GM18907 (cell line): Measurements from ENCODE around the gene ZNF407.

Experiments used
- ATAC-seq: cut with Tn5 transposase; IDR thresholded peaks from one replicate; pipeline ENCODE4 v1.9.1; 2021; ENCODE audit warnings: mild to moderate bottlenecking, moderate library complexity; ENCODE audit not compliant: unreplicated experiment

The ZNF407 gene

GRCh38 chr18:74665346-74665745, 67.7 kb downstream of the ZNF407 start:
- ATAC-seq, result no peak

DNA sequence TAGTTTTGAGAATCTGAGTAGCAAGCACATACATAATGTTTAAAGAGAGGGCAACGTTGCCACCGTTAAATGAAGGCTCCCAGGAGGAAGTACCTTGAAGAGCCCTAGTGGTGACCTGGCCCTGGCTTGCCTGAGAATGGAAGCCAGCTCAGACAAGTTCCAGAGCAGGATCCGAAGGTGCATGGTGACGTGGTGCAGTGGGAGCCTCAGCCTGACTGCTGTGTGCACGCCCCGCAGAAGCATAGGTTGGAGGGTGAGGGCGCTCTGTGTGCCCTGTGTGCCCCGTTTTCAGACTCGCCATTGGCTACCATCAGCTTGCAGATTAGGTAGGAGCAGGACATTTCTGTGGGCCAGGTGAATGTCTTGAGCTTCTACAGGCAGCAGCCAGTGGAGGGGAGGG, 68.2 kb downstream of the ZNF407 start:
- ATAC-seq, result no peak

GRCh38 chr18:74669136-74669798, 71.6 kb downstream of the ZNF407 start:
- no peak for ATAC-seq

GRCh38 chr18:74672371-74672770, 74.7 kb downstream of the ZNF407 start:
- ATAC-seq, result no peak

DNA sequence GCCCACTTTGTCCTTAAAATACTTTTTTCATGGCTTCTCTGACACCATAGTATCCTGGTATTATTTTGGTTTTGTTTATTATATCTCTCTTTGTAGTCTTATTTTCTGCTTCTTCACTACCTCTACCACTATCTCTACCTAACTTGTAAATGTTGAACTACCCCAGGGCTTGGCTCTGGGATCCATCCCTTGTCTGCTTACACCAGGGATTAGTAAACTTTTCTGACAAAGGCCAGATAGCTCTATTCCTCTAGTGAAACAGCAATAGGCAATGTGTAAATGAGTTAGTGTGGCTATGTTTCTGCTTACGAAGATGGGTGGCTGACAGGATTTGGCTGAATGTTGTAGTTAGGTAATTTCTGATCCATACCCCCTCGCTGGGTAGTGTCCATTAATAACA, 76.8 kb downstream of the ZNF407 start:
- ATAC-seq, result no peak

DNA sequence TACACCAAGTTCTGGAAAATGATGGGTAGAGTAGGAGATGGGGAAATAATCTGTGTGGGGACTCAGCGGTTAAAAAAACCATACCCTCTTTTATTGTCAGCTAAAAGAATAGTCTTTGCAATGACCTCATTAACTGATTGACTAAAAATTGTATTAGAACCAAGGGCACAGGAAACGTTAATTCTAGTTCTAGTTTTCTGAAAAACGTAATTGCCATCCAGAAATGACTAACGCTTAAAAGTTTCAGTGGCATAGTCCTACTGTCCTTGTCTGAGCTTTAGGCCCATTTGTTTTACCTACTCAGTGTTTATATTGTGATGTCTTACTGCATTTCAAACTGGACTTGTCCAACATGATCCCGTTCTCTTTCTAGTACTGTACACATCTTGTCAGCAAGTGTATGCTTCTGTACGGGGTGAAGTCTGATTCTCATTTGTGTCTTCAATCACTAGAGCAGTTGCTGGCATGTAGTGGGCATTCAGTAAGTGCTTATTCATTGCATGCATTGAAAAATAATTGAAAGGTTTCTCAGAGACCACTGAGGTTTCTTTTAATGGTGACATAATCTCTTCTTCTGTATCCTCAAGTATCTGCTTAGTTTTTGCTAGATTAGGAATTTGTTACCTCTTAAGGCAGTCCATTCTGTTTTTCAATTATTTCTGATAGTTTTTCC, 81.5 kb downstream of the ZNF407 start:
- peak; percentile 61 for ATAC-seq

- no peak for ATAC-seq
Measured at GRCh38 chr18:74679679-74680076, 82.0 kb downstream of the ZNF407 start.

- ATAC-seq, result no peak
Measured at GRCh38 chr18:74682141-74682990, 84.7 kb downstream of the ZNF407 start.

GRCh38 chr18:74682991-74683297, 85.3 kb downstream of the ZNF407 start:
- ATAC-seq, result no peak

DNA sequence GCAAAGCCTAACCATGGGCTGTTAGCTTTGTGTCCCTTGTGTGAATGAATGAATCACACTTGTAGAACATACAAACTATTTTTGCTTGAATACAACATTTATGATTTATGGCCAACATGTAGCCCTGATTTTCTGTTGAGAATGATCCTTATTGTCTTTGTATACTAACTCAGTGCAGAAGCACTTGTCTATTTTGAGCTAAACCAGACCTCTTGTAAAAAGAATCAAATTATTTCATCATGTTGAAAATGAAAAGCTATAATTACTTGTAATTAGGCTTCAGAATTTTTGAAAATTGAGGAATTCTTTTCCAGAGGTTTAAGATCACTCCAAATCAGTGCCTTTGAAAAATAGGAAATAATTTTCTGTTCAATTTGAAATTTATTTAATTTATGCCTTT, 85.9 kb downstream of the ZNF407 start:
- ATAC-seq, result no peak

DNA sequence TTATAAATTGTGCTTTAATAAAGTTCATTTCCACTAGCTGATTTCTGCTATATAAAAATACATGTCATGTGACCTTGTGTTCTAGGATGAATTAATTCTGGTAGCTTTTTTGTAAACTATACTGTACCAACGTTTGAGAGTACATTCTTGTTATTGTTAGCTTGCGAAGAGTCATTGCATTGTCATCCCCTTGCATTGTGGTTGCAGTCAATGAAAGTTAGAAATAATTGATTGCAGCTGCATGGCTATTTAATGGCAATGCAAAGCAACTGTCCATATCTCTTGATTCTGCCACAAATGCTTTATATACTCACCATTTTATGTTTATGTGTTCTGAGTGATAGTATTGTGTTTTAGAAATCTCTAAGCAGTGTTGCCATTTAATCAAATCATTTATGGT, 91.6 kb downstream of the ZNF407 start:
- no peak for ATAC-seq

GRCh38 chr18:74692367-74693013, 94.8 kb downstream of the ZNF407 start:
- ATAC-seq, result no peak

- no peak for ATAC-seq
Measured at GRCh38 chr18:74694436-74694835, 96.8 kb downstream of the ZNF407 start.

DNA sequence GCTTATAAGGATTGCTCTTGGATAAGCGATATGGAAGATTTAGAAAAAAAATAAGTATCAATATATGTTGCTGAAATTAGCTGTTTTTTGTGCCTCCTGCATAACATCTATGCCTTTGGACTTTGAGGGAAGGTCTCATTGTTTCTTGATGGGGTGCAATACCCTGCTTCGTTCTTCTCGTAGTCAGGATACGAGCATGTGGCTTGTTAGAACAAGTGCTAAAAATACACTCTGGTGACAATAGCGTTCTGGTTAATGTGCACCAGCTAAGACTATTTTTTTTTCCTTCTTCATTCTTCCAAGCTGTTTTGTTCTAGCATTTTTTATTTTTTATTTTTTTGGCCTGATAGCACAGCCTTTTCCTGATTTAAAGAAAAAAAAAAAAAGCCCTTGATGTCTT, 97.5 kb downstream of the ZNF407 start:
- ATAC-seq, result no peak

DNA sequence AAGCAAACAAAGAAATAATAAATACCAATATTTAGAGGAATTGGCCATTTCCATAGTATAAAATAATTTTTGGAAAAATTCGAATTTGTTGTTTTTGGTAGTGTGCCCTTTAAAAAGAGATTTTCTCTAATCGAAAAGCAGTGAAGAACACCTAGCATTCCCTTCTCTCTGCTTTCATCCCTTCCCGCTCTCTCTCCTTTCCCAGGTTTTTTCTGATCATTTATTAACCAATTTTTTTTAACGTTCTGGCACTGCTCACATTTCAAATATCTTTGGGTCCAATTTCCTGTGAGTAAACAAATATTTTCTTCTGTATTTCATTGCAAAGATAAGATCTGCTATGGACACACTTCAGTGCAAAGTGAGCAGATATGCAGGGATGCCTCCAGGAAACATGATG, 101.2 kb downstream of the ZNF407 start:
- ATAC-seq, result no peak

GRCh38 chr18:74699455-74699854, 101.8 kb downstream of the ZNF407 start:
- no peak for ATAC-seq

- no peak for ATAC-seq
Measured at GRCh38 chr18:74702950-74703349, 105.3 kb downstream of the ZNF407 start.

- no peak for ATAC-seq
Measured at GRCh38 chr18:74708169-74708568, 110.5 kb downstream of the ZNF407 start.

- ATAC-seq, result no peak
Measured at GRCh38 chr18:74709452-74709851, 111.8 kb downstream of the ZNF407 start.

- no peak for ATAC-seq
Measured at GRCh38 chr18:74714120-74714519, 116.5 kb downstream of the ZNF407 start.

DNA sequence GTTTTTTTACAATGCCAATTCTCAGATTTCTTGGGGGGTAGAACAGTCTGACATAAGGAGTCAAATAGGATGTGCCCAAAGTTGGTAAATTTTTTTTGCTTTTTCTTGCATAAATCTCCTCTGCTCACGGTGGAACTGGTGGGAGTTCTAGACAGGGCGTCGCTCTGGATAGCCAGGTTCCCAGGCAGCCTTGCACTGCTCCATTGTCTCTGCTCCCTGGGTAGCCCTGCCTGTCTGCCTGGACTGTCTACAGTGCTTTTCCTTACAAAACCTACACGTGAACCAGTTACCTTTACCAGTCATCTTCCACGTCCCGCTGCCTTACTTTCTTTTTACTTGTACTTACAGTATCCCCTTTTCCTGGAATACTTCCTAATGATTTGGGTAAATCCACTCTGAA, 117.1 kb downstream of the ZNF407 start:
- no peak for ATAC-seq

DNA sequence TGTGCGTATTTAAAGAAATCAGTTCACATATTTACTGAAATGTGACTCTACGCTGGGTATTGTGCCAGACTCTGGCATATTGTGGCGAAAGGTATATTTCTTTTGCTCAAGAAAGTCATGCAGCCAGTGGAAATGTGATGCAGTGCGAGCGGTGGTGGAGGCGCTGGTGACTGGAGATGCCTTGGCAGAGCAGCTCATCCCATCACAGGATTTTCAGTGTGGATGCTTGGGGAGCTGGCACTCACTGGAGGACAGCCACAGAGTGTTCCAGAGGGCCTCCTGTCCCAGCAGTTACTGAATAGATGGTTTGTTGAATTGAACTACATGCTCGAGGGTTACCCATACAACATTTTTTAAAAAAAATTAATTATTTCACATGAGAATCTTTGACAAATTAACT, 117.6 kb downstream of the ZNF407 start:
- no peak for ATAC-seq
